H9 (cell line): ENCODE measurements around the gene LIMS3. TPM values are rescaled to one million over a fixed set of nuclear protein-coding genes. Genes with fewer than 3 reads are reported as not detected.
"Not testable (repeated sequence)": the region's sequence is repeated elsewhere in the genome, so short reads cannot be mapped to it uniquely, and the experiment has no call there.

Experiments used
- DNase-seq: peaks from one replicate; pipeline ENCODE4 v3.0.0-alpha.2; 2017
- H2AFZ ChIP-seq: one replicate; pipeline ENCODE4 v1.6.1; 2013; ENCODE audit warnings: mild to moderate bottlenecking, low read length, control low read depth, moderate library complexity
- H2AK5ac ChIP-seq: 2 replicates; pipeline ENCODE4 v1.6.1; 2013; ENCODE audit warnings: low read length, control low read depth, mixed read lengths; ENCODE audit not compliant: insufficient read length
- H2BK120ac ChIP-seq: one replicate; pipeline ENCODE4 v1.6.1; 2013; ENCODE audit warnings: low read depth, mild to moderate bottlenecking, low read length, control low read depth, inconsistent platforms; ENCODE audit not compliant: poor library complexity, severe bottlenecking
- H2BK12ac ChIP-seq: 2 replicates; pipeline ENCODE4 v1.6.1; 2013; ENCODE audit warnings: low read length, control low read depth, mixed read lengths, low read depth; ENCODE audit not compliant: insufficient read length
- H2BK15ac ChIP-seq: 2 replicates; pipeline ENCODE4 v1.6.1; 2013; ENCODE audit warnings: low read depth, low read length, control low read depth
- H2BK20ac ChIP-seq: one replicate; pipeline ENCODE4 v1.6.1; 2013; ENCODE audit warnings: low read depth, mild to moderate bottlenecking, low read length, control low read depth, inconsistent platforms; ENCODE audit not compliant: poor library complexity, severe bottlenecking
- H2BK5ac ChIP-seq: 2 replicates; pipeline ENCODE4 v1.6.1; 2013; ENCODE audit warnings: low read length, control low read depth, mixed read lengths; ENCODE audit not compliant: insufficient read length
- H3K14ac ChIP-seq: 2 replicates; pipeline ENCODE4 v1.6.1; 2013; ENCODE audit warnings: low read length, control low read depth; ENCODE audit not compliant: insufficient read depth
- H3K18ac ChIP-seq: 2 replicates; pipeline ENCODE4 v1.6.1; 2013; ENCODE audit warnings: low read depth, mild to moderate bottlenecking, mixed read lengths, low read length, control low read depth; ENCODE audit not compliant: insufficient read length
- H3K23ac ChIP-seq: 2 replicates; pipeline ENCODE4 v1.6.1; 2013; ENCODE audit warnings: low read length, control low read depth, mixed read lengths, low read depth; ENCODE audit not compliant: insufficient read length
- H3K23me2 ChIP-seq: 2 replicates; pipeline ENCODE4 v1.6.1; 2013; ENCODE audit warnings: low read depth, mild to moderate bottlenecking, mixed read lengths, low read length, control low read depth; ENCODE audit not compliant: insufficient read length, poor library complexity, severe bottlenecking
- H3K27ac ChIP-seq: 2 replicates; pipeline ENCODE4 v1.5.1; 2013; ENCODE audit warnings: low read length, control low read depth, mixed read lengths, low read depth; ENCODE audit not compliant: insufficient read length
- H3K27me3 ChIP-seq: 2 replicates; pipeline ENCODE4 v1.6.1; 2013; ENCODE audit warnings: low read length, control low read depth, inconsistent platforms; ENCODE audit not compliant: insufficient read depth
- H3K4ac ChIP-seq: 2 replicates; pipeline ENCODE4 v1.6.1; 2013; ENCODE audit warnings: low read depth, mild to moderate bottlenecking, control low read depth, inconsistent platforms, low read length, moderate library complexity
- H3K4me1 ChIP-seq: 2 replicates; pipeline ENCODE4 v1.6.1; 2013; ENCODE audit warnings: low read length, control low read depth, inconsistent platforms; ENCODE audit not compliant: insufficient read depth
- H3K4me2 ChIP-seq: 2 replicates; pipeline ENCODE4 v1.6.1; 2013; ENCODE audit warnings: low read length, control low read depth, mixed read lengths; ENCODE audit not compliant: insufficient read length, insufficient read depth
- H3K56ac ChIP-seq: 2 replicates; pipeline ENCODE4 v1.6.1; 2013; ENCODE audit warnings: low read depth, mild to moderate bottlenecking, mixed read lengths, low read length, control low read depth; ENCODE audit not compliant: insufficient read length
- H3K79me1 ChIP-seq: 2 replicates; pipeline ENCODE4 v1.6.1; 2013; ENCODE audit warnings: low read depth, mild to moderate bottlenecking, moderate library complexity, low read length, control low read depth, inconsistent platforms; ENCODE audit not compliant: insufficient read depth, poor library complexity, severe bottlenecking
- H3K79me2 ChIP-seq: 2 replicates; pipeline ENCODE4 v1.6.1; 2013; ENCODE audit warnings: low read length, control low read depth, inconsistent platforms; ENCODE audit not compliant: insufficient read depth
- H3K9ac ChIP-seq: 2 replicates; pipeline ENCODE4 v1.6.1; 2013; ENCODE audit warnings: low read length, control low read depth, mixed read lengths; ENCODE audit not compliant: insufficient read length; ENCODE audit errors: extremely low read depth
- H3K9me3 ChIP-seq: one replicate; pipeline ENCODE4 v1.6.1; 2013; ENCODE audit warnings: low read depth, low read length, inconsistent platforms; ENCODE audit not compliant: control insufficient read depth
- H3T11ph ChIP-seq: one replicate; pipeline ENCODE4 v1.6.1; 2013; ENCODE audit warnings: mild to moderate bottlenecking, low read length, control low read depth, inconsistent platforms
- H4K20me1 ChIP-seq: one replicate; pipeline ENCODE4 v1.6.1; 2013; ENCODE audit not compliant: control insufficient read depth, insufficient read length, insufficient read depth
- H4K5ac ChIP-seq: 2 replicates; pipeline ENCODE4 v1.6.1; 2013; ENCODE audit warnings: low read depth, mild to moderate bottlenecking, mixed read lengths, low read length, control low read depth; ENCODE audit not compliant: insufficient read length
- H4K8ac ChIP-seq: replicated peaks from 2 replicates; pipeline ENCODE4 v1.6.1; 2013; ENCODE audit warnings: low read length, control low read depth, mixed read lengths, low read depth; ENCODE audit not compliant: insufficient read length
- H4K91ac ChIP-seq: 2 replicates; pipeline ENCODE4 v1.6.1; 2013; ENCODE audit warnings: low read depth, mild to moderate bottlenecking, moderate library complexity, mixed read lengths, low read length, control low read depth; ENCODE audit not compliant: insufficient read length
- H3K27ac Mint-ChIP-seq, 3 experiments: 2 replicates in 2 of 3; 3 replicates in 1 of 3; pipeline ENCODE4 v1.8.0; 2020 to 2021; ENCODE audit warnings: mixed read lengths in 3 of 3, mild to moderate bottlenecking in 1 of 3, moderate library complexity in 1 of 3
- H3K27me3 Mint-ChIP-seq: 2 replicates; pipeline ENCODE4 v1.8.0; 2021; ENCODE audit warnings: low read depth, mild to moderate bottlenecking, moderate library complexity, mixed read lengths
- H3K36me3 Mint-ChIP-seq, 3 experiments: 2 replicates in 2 of 3; 3 replicates in 1 of 3; pipeline ENCODE4 v1.8.0; 2020 to 2021; ENCODE audit warnings: low read depth in 3 of 3, mixed read lengths in 3 of 3; ENCODE audit not compliant: insufficient read depth in 1 of 3
- H3K4me1 Mint-ChIP-seq, 2 experiments: 2 replicates each; pipeline ENCODE4 v1.8.0; 2020; ENCODE audit warnings: mixed read lengths in 2 of 2
- H3K4me3 Mint-ChIP-seq, 2 experiments: 2 replicates in 1 of 2; 3 replicates in 1 of 2; pipeline ENCODE4 v1.8.0; 2020 to 2021; ENCODE audit warnings: mild to moderate bottlenecking in 2 of 2, mixed read lengths in 2 of 2, moderate library complexity in 1 of 2
- H3K9me3 Mint-ChIP-seq, 2 experiments: 2 replicates in 1 of 2; 3 replicates in 1 of 2; pipeline ENCODE4 v1.8.0; 2020; ENCODE audit warnings: mild to moderate bottlenecking in 2 of 2, mixed read lengths in 2 of 2, moderate library complexity in 1 of 2
- WGBS: extraction: QIAGEN DNeasy Blood & Tissue Kit; methylation state at CpG from one replicate; pipeline ENCODE4 v1.1.7; 2013; ENCODE audit warnings: missing lambda C conversion rate, low lambda C conversion rate, mixed read lengths; ENCODE audit not compliant: insufficient read length; ENCODE audit errors: extremely low coverage; 5-methylcytosine and 5-hydroxymethylcytosine counted together
- total RNA-seq: library from RNA; stranded (reverse); gene quantifications from 2 replicates; pipeline ENCODE4 v1.2.1, GENCODE V29; 2021

Gene LIMS3
- total RNA-seq, 1 experiment from 2014 or later, result 0.46 TPM

DNA sequence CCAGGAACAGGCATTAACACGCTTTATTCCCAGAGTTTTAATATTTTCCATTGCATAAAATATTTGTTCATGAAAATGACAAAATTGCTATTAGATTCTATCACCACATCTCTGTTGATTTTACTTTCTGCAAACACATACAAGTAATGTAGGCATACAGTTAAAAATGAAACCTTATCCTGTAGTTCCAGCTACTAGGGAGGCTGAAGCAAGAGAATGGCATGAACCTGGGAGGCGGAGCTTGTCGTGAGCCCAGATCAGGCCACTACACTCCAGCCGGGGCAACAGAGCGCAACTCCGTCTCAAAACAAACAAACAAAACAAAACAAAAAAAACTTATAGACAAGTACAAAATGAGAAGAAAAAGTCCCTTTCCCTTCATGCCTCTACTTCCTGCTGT, 38.0 kb downstream of the LIMS3 start:
- not testable (repeated sequence) for H3K27ac ChIP-seq, H3K4me2 ChIP-seq, H3K56ac ChIP-seq, H3K4me1 Mint-ChIP-seq, H4K5ac ChIP-seq, H3K4me1 ChIP-seq, H3K79me1 ChIP-seq, H3K27me3 ChIP-seq, H3T11ph ChIP-seq, H4K91ac ChIP-seq, H2BK120ac ChIP-seq, H3K23me2 ChIP-seq, H3K9me3 Mint-ChIP-seq, H3K4ac ChIP-seq, H4K8ac ChIP-seq, H3K9me3 ChIP-seq, H3K14ac ChIP-seq, H2BK12ac ChIP-seq, H2BK20ac ChIP-seq, H3K23ac ChIP-seq, H2AFZ ChIP-seq, H2BK15ac ChIP-seq, H2AK5ac ChIP-seq, H3K9ac ChIP-seq, H3K18ac ChIP-seq, H3K79me2 ChIP-seq, H2BK5ac ChIP-seq, H3K27ac Mint-ChIP-seq, H3K36me3 Mint-ChIP-seq, H4K20me1 ChIP-seq, DNase-seq, H3K4me3 Mint-ChIP-seq, H3K27me3 Mint-ChIP-seq
- no CpG with 5 or more reads among the region's 6 CpGs for whole genome bisulfite sequencing

GRCh38 chr2:109945362-109945761, 46.9 kb downstream of the LIMS3 start:
- not testable (repeated sequence) for H3K4me1 Mint-ChIP-seq, H2BK20ac ChIP-seq, H2BK15ac ChIP-seq, H3K56ac ChIP-seq, H2BK120ac ChIP-seq, H3K27ac ChIP-seq, H3K18ac ChIP-seq, H3K9me3 ChIP-seq, H3K23me2 ChIP-seq, H3K4me2 ChIP-seq, H3K4ac ChIP-seq, H3K4me1 ChIP-seq, H2BK12ac ChIP-seq, H2AFZ ChIP-seq, H3K23ac ChIP-seq, H2AK5ac ChIP-seq, H3K79me1 ChIP-seq, H3K27me3 ChIP-seq, H3K79me2 ChIP-seq, H3K36me3 Mint-ChIP-seq, H3K27me3 Mint-ChIP-seq, H4K91ac ChIP-seq, H4K8ac ChIP-seq, H3K4me3 Mint-ChIP-seq, H3K14ac ChIP-seq, H2BK5ac ChIP-seq, DNase-seq, H4K5ac ChIP-seq, H3K27ac Mint-ChIP-seq, H4K20me1 ChIP-seq, H3K9ac ChIP-seq, H3T11ph ChIP-seq, H3K9me3 Mint-ChIP-seq
- no CpG with 5 or more reads among the region's 3 CpGs for whole genome bisulfite sequencing
